ENCODE measurements around the gene PLB1.

PLB1 gene

GRCh38 chr2:28631514-28632206 lies 135.8 kb downstream of the PLB1 start:
- no peak for DNase-seq

- no peak for DNase-seq
Measured at GRCh38 chr2:28632791-28633190, 136.9 kb downstream of the PLB1 start.

GRCh38 chr2:28633204-28633603 lies 137.3 kb downstream of the PLB1 start:
- no peak for DNase-seq

- DNase-seq, result no peak
Measured at GRCh38 chr2:28633746-28634145, 137.9 kb downstream of the PLB1 start.

- no peak for DNase-seq
Measured at GRCh38 chr2:28635191-28635611, 139.3 kb downstream of the PLB1 start.

GRCh38 chr2:28636491-28636890 lies 140.6 kb downstream of the PLB1 start:
- no peak for DNase-seq

GRCh38 chr2:28637066-28638047 lies 141.5 kb downstream of the PLB1 start:
- no peak for DNase-seq

GRCh38 chr2:28638102-28638501 lies 142.2 kb downstream of the PLB1 start:
- no peak for DNase-seq

- no peak for DNase-seq
Measured at GRCh38 chr2:28639092-28639691, 143.3 kb downstream of the PLB1 start.

GRCh38 chr2:28639836-28640235 lies 144.0 kb downstream of the PLB1 start:
- no peak for DNase-seq

- no peak for DNase-seq
Measured at GRCh38 chr2:28640260-28640907, 144.5 kb downstream of the PLB1 start.

GRCh38 chr2:28640908-28641300 lies 145.0 kb downstream of the PLB1 start:
- DNase-seq, result no peak

GRCh38 chr2:28642796-28643195 lies 146.9 kb downstream of the PLB1 start:
- DNase-seq, result no peak

- DNase-seq, result no peak
Measured at GRCh38 chr2:28643327-28643726, 147.5 kb downstream of the PLB1 start.

GRCh38 chr2:28643911-28644334 lies 148.1 kb downstream of the PLB1 start:
- DNase-seq, result no peak

GRCh38 chr2:28644760-28645159 lies 148.9 kb downstream of the PLB1 start:
- DNase-seq, result no peak

- DNase-seq, result no peak
Measured at GRCh38 chr2:28645553-28645952, 149.7 kb downstream of the PLB1 start.

GRCh38 chr2:28647682-28648081 lies 151.8 kb downstream of the PLB1 start:
- no peak for DNase-seq

- no peak for DNase-seq
Measured at GRCh38 chr2:28648147-28648546, 152.3 kb downstream of the PLB1 start.

GRCh38 chr2:28648671-28649395 lies 153.0 kb downstream of the PLB1 start:
- no peak for DNase-seq

- no peak for DNase-seq
Measured at GRCh38 chr2:28649481-28650265, 153.8 kb downstream of the PLB1 start.

GRCh38 chr2:28650266-28650584 lies 154.4 kb downstream of the PLB1 start:
- DNase-seq, result no peak

Data from right hindlimb (tissue), 1 donor.